Right renal pelvis (tissue), 4 donors: ENCODE results near the gene SHISAL1. TPM values are rescaled to one million over a fixed set of nuclear protein-coding genes. Genes with fewer than 3 reads are reported as not detected.

Experiments
- DNase-seq, 4 donors: peaks; one replicate each; pipeline ENCODE4 v3.0.0-alpha.2; 2013; ENCODE audit warnings: low read depth in 4 of 4, low spot score in 3 of 4, missing footprints in 1 of 4
- polyA plus RNA-seq, 4 donors: library from polyadenylated mRNA; unstranded; fragments of 120-200 nt; gene quantifications; one replicate each; pipeline ENCODE4 v1.2.1, GENCODE V29; 2013; ENCODE audit not compliant: insufficient read length in 4 of 4

The SHISAL1 gene
- polyA plus RNA-seq, 4 donors = 1.6 to 2.5 (median 2.4) TPM

- no peak for DNase-seq
Observed at GRCh38 chr22:44281768-44282637, 30.7 kb downstream of the SHISAL1 start.

DNA sequence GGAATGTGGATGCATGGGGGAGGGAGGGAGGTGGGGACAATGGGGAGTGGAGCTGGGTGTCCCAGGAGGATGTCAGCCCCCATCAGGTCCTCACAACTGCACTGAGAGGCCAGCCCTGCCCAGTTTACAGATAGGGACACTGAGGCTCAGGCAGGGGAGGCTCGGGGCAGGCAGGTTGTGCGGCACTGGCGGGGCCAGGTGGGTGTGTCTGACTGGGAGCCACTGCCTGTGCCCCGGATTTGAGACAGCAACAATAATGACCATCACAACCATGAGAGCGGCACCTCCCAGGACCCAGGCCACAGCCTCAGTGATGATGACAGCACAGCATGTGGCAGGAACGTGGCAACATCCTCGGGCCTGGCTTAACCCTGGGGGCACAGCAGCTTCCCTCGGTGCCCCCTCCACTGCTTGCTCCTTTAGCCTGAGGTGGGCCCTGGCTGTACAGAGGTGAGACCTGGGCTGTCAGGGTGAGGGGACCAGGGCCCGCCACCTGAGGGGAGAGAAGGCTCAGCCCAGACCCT lies 32.0 kb downstream of the SHISAL1 start:
- no peak for DNase-seq

DNA sequence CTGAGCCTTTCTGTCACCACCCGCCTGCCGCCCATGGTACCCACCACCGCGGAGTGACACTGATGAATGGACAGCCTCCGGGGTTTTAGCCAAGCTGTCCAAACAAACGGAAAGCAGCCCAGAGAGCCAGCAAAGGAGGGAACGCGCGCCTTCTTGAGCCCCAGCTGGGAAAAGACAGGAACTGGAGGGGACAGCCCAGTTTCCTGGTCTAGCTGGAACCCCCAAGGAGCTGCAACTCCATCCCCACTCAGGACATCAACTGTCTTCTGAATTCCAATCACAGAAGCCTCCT lies 33.7 kb downstream of the SHISAL1 start:
- no peak for DNase-seq

DNA sequence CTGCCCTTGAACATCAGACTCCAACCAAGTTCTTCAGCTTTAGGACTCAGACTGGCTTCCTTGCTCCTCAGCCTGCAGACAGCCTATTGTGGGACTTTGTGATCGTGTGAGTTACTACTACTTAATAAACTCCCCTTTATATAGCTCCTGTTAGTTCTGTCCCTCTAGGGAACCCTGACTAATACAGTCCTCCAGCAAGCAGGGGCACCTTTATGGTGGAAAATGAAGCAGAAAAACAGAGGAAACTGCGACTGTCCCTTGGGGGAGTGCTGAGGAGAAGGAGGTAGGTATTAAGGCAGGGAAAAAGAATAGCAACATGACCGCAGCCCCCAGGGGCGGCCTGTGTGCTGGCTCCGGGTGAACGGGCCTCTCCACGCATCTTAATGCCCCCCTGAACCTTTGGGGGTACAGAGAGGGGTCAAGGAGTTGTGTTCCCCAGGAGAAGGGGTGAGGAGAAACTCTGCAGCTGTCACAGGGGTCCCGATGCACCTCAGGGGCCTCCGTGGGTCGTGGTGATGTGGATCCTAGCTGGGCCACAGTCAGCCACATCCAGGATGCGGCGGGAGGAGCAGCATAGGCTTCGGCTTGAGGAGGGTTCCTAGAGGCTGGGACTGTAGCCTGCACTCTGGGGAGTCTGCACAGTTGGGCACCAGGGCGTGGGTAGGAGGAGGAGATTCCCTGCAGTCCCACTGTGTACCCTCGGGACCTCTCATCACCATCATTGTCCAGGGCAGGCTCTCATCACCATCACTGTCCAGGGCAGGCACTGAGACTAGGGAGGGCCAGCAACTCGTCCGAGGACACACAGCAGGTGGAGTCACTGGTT lies 34.3 kb downstream of the SHISAL1 start:
- no peak for DNase-seq

GRCh38 chr22:44277386-44278135 lies 35.2 kb downstream of the SHISAL1 start:
- no peak for DNase-seq

DNA sequence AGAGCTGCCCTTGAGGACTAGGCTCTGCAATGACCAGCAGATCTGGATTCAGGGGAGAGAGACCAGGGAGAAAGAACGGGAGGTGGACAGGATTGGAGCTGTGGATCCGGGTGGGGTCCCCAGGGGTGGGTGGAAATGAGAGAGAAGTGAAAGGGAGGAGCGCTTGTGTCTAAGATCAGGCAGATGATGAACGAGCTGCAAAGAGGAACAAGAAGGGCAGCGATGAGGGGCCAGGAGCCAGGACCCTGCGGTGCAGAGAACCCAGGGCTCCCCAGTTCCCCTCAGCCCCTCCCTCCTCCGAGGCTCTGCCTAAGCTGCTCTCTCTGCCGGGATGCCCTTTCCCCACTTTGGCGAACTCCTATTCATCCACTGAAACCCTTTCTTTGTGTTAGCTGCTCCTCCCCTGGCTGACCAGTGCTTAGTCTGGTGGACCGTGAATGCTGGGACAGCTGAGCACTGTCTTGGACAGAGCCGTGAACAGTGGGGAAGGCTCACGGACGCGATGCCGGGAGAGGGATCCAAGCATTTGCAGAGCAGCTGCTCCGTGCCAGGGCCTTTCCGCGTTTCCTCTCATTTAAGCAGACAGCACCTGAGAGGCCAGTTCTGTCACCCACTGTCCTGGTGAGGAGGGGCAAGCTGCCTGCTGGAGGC lies 35.9 kb downstream of the SHISAL1 start:
- no peak for DNase-seq

- no peak for DNase-seq
Observed at GRCh38 chr22:44276041-44276440, 36.7 kb downstream of the SHISAL1 start.

GRCh38 chr22:44275631-44275995 lies 37.1 kb downstream of the SHISAL1 start:
- no peak for DNase-seq

DNA sequence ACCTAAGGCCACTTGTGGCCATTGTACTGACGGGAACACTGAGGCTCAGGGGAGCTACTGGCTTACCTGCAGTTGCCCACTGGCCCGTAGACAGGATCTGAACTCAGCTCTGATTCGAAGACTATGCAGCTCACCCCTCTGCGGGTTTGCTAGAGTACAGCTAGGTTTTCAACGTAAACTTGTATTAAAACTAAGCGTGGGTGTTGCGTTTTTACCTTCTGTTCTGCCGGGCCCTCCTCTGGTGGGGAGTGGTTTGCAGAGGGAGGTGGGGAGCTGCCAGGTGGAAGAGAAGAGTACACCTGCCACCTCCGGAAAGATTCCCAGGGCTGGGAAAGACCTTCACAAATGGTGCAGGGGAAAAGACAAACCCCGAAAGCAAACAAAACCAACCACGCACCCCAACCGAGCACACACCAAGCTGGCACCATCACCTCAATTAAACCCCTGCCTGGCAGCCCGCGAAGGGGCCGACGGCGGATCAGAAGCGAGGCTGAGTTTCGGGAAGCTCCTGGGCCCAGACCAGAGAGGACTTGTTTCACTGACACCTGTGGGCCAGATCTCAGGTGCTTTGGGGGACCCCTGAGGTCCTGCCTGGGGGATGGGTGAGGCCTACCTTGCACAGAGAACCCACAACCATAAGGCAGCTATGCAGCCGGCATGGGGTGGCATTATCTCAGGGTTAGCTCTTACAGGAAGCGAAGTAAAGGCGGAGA lies 37.7 kb downstream of the SHISAL1 start:
- DNase-seq = no peak

DNA sequence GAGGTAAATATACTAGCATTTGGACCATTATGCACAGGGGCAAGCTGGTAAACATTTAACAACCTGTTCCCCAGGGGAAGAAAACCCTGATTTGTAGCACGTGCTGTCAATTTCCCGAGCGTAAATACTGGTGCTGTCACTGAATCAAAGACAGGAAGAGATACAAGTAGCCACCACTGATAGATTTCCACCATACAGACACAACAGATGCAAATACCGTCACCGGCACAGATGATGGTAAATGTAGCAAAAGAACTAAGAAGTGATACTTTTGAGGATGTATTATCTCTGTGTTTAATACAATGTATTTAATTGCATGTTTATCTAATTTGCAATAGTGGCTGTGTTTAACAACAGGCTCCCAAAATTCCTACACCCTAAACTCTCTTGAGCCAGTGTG lies 39.6 kb downstream of the SHISAL1 start:
- DNase-seq = no peak

GRCh38 chr22:44272401-44272771 lies 40.4 kb downstream of the SHISAL1 start:
- DNase-seq = no peak

GRCh38 chr22:44271732-44272400 lies 40.9 kb downstream of the SHISAL1 start:
- DNase-seq = no peak

DNA sequence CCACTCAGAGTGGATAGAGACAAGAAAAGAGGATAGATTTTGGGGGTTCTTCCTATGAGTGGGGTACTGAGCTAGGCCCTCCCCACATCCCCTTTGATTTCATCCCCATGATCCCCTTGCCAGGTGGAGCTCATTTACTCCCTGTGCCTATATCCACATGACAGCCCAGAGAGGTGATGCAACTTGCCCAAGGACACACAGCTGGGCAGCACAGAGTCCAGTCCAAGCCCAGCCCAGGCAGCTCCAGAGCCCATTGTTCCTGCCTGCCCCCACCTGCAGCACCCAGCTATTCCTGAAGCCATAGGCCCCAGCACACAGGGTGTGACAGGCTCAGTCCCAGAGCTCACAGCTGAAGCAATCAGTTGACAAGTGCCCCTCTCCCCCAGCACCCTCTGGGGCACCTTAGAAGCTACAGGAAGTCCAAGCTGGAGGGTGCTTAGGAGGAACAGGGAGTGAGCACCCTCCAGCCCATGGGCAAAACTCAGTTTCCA lies 41.7 kb downstream of the SHISAL1 start:
- no peak for DNase-seq

GRCh38 chr22:44270556-44270880 lies 42.2 kb downstream of the SHISAL1 start:
- no peak for DNase-seq

DNA sequence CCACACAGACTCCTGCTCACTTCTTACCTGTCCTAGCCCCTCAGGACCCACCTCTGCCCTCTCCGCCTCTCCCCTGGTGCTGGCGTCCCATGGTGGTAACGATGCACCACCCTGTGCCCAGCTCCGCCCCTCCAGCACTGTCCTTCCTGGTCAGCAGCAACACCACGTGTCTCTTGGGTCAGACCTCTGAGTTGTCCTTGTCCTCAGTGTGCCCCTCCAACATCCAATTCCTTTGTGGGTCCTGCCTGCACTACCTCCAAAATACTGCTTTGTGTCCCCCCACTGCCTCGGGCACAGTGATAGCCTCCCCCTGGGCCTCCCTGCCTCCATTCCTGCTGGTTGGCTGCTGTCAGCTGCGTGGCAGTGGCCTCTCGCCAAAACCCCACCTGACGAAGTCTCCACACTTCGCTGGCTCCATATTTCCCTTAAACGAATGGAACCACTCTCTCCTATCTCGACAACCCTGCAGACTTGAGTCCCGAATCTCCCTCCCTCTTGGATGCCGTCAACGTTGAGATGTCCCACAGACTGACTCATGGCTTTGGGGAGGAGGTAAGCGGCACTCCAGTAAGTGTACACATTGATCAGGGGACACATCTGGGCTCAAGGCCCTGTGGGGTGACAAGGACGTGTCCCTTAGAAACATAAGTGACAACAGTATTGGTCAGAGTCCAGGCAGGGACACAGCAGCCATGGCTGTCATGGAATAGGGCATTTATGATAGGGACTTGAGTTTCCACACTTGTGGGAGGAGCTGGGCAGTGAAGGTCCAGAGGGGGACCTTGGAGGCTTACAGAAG lies 42.8 kb downstream of the SHISAL1 start:
- no peak for DNase-seq

- DNase-seq = no peak
Observed at GRCh38 chr22:44269117-44269498, 43.6 kb downstream of the SHISAL1 start.

GRCh38 chr22:44268431-44269116 lies 44.2 kb downstream of the SHISAL1 start:
- DNase-seq = no peak

DNA sequence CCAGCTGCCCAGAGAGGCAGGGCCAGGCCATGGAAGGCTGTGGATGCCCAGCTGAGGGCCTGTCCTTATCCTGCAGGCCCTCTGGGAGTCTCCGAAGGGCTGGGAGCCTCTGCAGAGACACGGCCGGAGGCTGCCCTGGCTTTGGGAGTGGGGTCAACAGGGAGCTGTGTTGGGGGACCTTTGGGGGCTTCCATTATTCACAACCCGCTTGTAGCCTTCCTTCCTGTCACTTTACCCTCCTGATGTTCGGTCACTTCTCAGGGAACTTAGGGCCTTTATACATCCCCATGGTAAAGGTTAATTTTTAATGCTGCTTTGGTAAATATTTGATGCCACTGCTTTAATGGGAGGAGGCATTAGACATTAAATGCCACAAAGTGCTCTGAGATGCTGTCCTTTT lies 44.9 kb downstream of the SHISAL1 start:
- no peak for DNase-seq
